Smooth muscle cell (in vitro differentiated cells): ENCODE data around the gene PSMD5. TPM values are rescaled to one million over a fixed set of nuclear protein-coding genes. Genes with fewer than 3 reads are reported as not detected.
"Not testable (repeated sequence)": the region's sequence is repeated elsewhere in the genome, so short reads cannot be mapped to it uniquely, and the experiment has no call there.

Experiments
- DNase-seq: peaks from one replicate; lab custom pipeline; 2025; ENCODE audit not compliant: unreplicated experiment; lab: John Stamatoyannopoulos, UW
- H2AFZ ChIP-seq: fragments of 200-600 bp; sonication (generic); 2 replicates; pipeline ENCODE4 v1.6.0; 2016; ENCODE audit warnings: antibody characterized with exemption, low read depth, mild to moderate bottlenecking
- H3F3A ChIP-seq: fragments of 200-600 bp; sonication (generic); 2 replicates; pipeline ENCODE4 v1.6.0; 2017; ENCODE audit warnings: antibody characterized with exemption, low read depth
- H3K27ac ChIP-seq: fragments of 200-600 bp; sonication (generic); 2 replicates; pipeline ENCODE4 v1.5.1; 2016; ENCODE audit warnings: low read depth, mild to moderate bottlenecking
- H3K27me3 ChIP-seq: fragments of 200-600 bp; sonication (generic); 2 replicates; pipeline ENCODE4 v1.6.1; 2016; ENCODE audit warnings: low read depth, mild to moderate bottlenecking
- H3K36me3 ChIP-seq: fragments of 200-600 bp; sonication (generic); 2 replicates; pipeline ENCODE4 v1.5.1; 2016; ENCODE audit warnings: low read depth
- H3K4me1 ChIP-seq: fragments of 200-600 bp; sonication (generic); 2 replicates; pipeline ENCODE4 v1.5.1; 2016; ENCODE audit warnings: low read depth
- H3K4me2 ChIP-seq: fragments of 200-600 bp; sonication (generic); 2 replicates; pipeline ENCODE4 v1.6.0; 2016; ENCODE audit warnings: mild to moderate bottlenecking
- H3K4me3 ChIP-seq: fragments of 200-600 bp; sonication (generic); 2 replicates; pipeline ENCODE4 v1.5.1; 2016; ENCODE audit warnings: mild to moderate bottlenecking
- H3K79me2 ChIP-seq: fragments of 200-600 bp; sonication (generic); 2 replicates; pipeline ENCODE4 v1.6.0; 2016; ENCODE audit warnings: low read depth, mild to moderate bottlenecking
- H3K9ac ChIP-seq: fragments of 200-600 bp; sonication (generic); 2 replicates; pipeline ENCODE4 v1.6.0; 2016; ENCODE audit warnings: low read depth
- H3K9me3 ChIP-seq: fragments of 200-600 bp; sonication (generic); replicated peaks from 2 replicates; pipeline ENCODE4 v1.5.1; 2016; ENCODE audit warnings: low read depth
- H4K20me1 ChIP-seq: fragments of 200-600 bp; sonication (generic); 2 replicates; pipeline ENCODE4 v1.6.0; 2016; ENCODE audit warnings: low read depth
- WGBS: methylation state at CpG from one replicate; pipeline ENCODE4 v1.1.7; 2016; ENCODE audit warnings: low lambda C conversion rate; 5-methylcytosine and 5-hydroxymethylcytosine counted together
- polyA plus RNA-seq: library from polyadenylated mRNA; unstranded; fragments of >200 nt; fragmentation: Nextera tagmentation; extraction: Ambion mirVana; gene quantifications from 2 replicates; pipeline ENCODE4 v1.2.1, GENCODE V29; 2016
- total RNA-seq: library from RNA; depleted of rRNA; stranded (reverse); fragments of >200 nt; gene quantifications from 2 replicates; pipeline ENCODE4 v1.2.3, GENCODE V29; 2014
- TF ChIP-seq, protein P1 (sequence below): fragments of 200-600 bp; sonication (generic); IDR thresholded peaks from 2 replicates; pipeline ENCODE4 v1.5.1; 2017; ENCODE audit warnings: borderline replicate concordance, mild to moderate bottlenecking, antibody characterized with exemption; ENCODE audit not compliant: insufficient read depth, poor library complexity, severe bottlenecking

Gene PSMD5
- total and polyA plus RNA-seq, 2 experiments from 2014 or later, result 14.4 to 18.6 TPM

DNA sequence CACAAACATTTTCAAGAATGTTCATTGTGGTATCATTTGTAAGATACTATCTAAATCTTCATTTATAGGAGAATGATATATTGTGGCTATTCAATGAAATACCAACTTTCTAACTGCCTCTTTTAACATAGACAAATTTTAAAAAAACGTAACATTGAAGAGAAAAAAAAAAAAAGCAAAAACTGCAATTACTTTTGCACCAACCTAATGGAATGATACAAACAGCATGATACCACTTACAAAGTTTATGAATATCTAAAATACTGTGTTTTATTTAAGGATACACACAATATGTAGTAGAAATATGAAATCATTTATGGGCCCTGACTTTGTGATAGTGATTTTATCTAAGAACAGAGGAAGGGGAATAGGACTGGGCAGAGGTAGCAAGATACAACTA, 24.1 kb downstream of the PSMD5 start:
- Histone ChIP-seq H3K4me3 (no peak overlapping the region), H3K27me3 (no peaks in the 10 kb centered on the region), H3K27ac (no peak overlapping the region), H3F3A (no peaks in the 10 kb centered on the region), H3K4me2 (no peak overlapping the region), H3K9ac (no peak overlapping the region), H3K9me3 (no peaks in the 10 kb centered on the region), H4K20me1 (no peaks in the 10 kb centered on the region), H3K36me3 (no peaks in the 10 kb centered on the region), H3K79me2 (no peaks in the 10 kb centered on the region), H3K4me1 (no peaks in the 10 kb centered on the region), H2AFZ (no peak overlapping the region)
- no peak for DNase-seq
- TF ChIP-seq, protein P1, sequence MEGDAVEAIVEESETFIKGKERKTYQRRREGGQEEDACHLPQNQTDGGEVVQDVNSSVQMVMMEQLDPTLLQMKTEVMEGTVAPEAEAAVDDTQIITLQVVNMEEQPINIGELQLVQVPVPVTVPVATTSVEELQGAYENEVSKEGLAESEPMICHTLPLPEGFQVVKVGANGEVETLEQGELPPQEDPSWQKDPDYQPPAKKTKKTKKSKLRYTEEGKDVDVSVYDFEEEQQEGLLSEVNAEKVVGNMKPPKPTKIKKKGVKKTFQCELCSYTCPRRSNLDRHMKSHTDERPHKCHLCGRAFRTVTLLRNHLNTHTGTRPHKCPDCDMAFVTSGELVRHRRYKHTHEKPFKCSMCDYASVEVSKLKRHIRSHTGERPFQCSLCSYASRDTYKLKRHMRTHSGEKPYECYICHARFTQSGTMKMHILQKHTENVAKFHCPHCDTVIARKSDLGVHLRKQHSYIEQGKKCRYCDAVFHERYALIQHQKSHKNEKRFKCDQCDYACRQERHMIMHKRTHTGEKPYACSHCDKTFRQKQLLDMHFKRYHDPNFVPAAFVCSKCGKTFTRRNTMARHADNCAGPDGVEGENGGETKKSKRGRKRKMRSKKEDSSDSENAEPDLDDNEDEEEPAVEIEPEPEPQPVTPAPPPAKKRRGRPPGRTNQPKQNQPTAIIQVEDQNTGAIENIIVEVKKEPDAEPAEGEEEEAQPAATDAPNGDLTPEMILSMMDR, result no peak
- 86% methylated on average over 1 of the region's 1 CpG for WGBS

DNA sequence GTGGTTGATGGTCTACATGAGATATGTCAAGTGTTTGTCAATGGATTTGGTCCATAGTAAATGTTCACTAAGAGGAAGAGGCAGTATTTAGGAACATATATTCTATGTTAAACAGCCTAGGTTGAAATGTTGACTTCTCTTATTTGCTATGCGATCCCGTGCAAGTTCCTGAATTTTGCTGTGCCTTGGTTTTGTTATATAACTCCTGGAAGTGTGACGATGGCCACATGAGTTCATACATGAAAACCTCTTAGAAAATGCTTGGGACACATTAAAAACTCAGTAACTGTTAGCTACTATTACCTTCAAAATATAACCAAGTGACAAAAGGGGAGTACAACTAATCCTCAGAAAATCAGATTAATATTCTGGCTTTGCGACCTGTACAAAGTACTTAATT, 27.6 kb downstream of the PSMD5 start:
- H4K20me1 ChIP-seq, result no peaks in the 10 kb centered on the region
- no peak overlapping the region for H3K27ac ChIP-seq
- no peak overlapping the region for H3K4me2 ChIP-seq
- no peaks in the 10 kb centered on the region for H3K9me3 ChIP-seq
- H2AFZ ChIP-seq, result no peak overlapping the region
- WGBS, result 96% methylated on average over 4 of the region's 4 CpGs
- H3F3A ChIP-seq, result no peaks in the 10 kb centered on the region
- TF ChIP-seq, protein P1, result no peak
- H3K27me3 ChIP-seq, result no peaks in the 10 kb centered on the region
- no peaks in the 10 kb centered on the region for H3K36me3 ChIP-seq
- no peaks in the 10 kb centered on the region for H3K4me1 ChIP-seq
- H3K79me2 ChIP-seq, result no peaks in the 10 kb centered on the region
- H3K4me3 ChIP-seq, result no peak overlapping the region
- no peak for DNase-seq
- no peak overlapping the region for H3K9ac ChIP-seq

GRCh38 chr9:120808931-120809330, 33.8 kb downstream of the PSMD5 start:
- no peak overlapping the region for H3K9ac ChIP-seq
- H3K4me3 ChIP-seq, result no peak overlapping the region
- no peaks in the 10 kb centered on the region for H3K36me3 ChIP-seq
- H3K4me2 ChIP-seq, result no peak overlapping the region
- H3K79me2 ChIP-seq, result no peaks in the 10 kb centered on the region
- H3F3A ChIP-seq, result no peaks in the 10 kb centered on the region
- H3K27ac ChIP-seq, result no peak overlapping the region
- no peak for DNase-seq
- H3K27me3 ChIP-seq, result no peaks in the 10 kb centered on the region
- H4K20me1 ChIP-seq, result no peaks in the 10 kb centered on the region
- no peak overlapping the region for H2AFZ ChIP-seq
- TF ChIP-seq, protein P1, result no peak
- peaks cover 15% of the 10 kb centered on the region for H3K9me3 ChIP-seq
- H3K4me1 ChIP-seq, result no peaks in the 10 kb centered on the region

- H3F3A ChIP-seq, result no peaks in the 10 kb centered on the region
- no peak overlapping the region for H3K9ac ChIP-seq
- no peaks in the 10 kb centered on the region for H3K36me3 ChIP-seq
- no peaks in the 10 kb centered on the region for H4K20me1 ChIP-seq
- H2AFZ ChIP-seq, result no peak overlapping the region
- DNase-seq, result no peak
- H3K27me3 ChIP-seq, result no peaks in the 10 kb centered on the region
- H3K27ac ChIP-seq, result no peak overlapping the region
- no peak overlapping the region for H3K4me3 ChIP-seq
- no peak overlapping the region for H3K4me2 ChIP-seq
- no peaks in the 10 kb centered on the region for H3K4me1 ChIP-seq
- H3K9me3 ChIP-seq, result peaks cover 15% of the 10 kb centered on the region
- TF ChIP-seq, protein P1, result no peak
- no peaks in the 10 kb centered on the region for H3K79me2 ChIP-seq
Measured at GRCh38 chr9:120807607-120808379, 34.9 kb downstream of the PSMD5 start.

DNA sequence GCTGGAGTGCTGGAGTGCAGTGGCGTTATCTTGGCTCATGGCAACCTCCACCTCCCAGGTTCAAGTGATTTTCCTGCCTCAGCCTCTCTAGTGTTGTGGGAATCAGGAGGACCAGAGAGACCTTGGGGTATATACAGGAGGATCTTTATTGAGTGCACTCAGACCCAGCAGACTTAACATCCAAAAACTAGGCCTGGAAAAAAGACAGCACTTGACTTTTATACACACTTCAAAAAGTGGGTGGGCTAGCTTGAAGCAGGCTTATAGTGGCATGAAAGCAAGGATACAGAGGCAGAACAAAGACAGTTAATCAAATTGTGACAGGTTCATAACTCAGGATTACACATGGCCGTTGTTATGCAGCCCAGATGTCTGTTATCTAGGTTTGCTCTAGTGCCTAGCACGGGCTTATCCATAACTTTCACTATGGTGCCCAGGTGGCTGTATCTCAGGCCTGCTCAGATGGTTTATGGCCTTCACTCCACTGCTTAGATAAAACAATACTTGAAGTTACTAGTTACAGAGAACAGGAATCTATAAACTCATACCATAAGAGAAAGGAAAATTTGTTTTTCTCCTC, 37.8 kb downstream of the PSMD5 start:
- H4K20me1 ChIP-seq, H3K9ac ChIP-seq, H3K27me3 ChIP-seq, H3K4me2 ChIP-seq, H3K36me3 ChIP-seq, H3K27ac ChIP-seq, H3K79me2 ChIP-seq, H3K4me1 ChIP-seq, H3F3A ChIP-seq, H2AFZ ChIP-seq, DNase-seq, H3K4me3 ChIP-seq: not testable (repeated sequence)
- peaks cover 15% of the 10 kb centered on the region for H3K9me3 ChIP-seq
- WGBS, result 95% methylated on average over 3 of the region's 3 CpGs
